SK-N-SH (cell line): Measurements from ENCODE around the gene STX2. TPM values are rescaled to one million over a fixed set of nuclear protein-coding genes. Genes with fewer than 3 reads are reported as not detected.

ENCODE experiments used
- CTCF ChIA-PET: fragments of 300-600, 350-600 bp; formaldehyde crosslinking; extraction: SDS; loops from one replicate; lab custom pipeline; 2021; lab: Yijun Ruan, JAX
- POLR2A ChIA-PET: fragments of 350-600 bp; sonication (Branson Sonifier 250); formaldehyde crosslinking; extraction: SDS; loops from one replicate; lab custom pipeline; 2020; ENCODE audit warnings: antibody characterized with exemption, inconsistent platforms; lab: Yijun Ruan, JAX
- DNase-seq: peaks from one replicate; pipeline ENCODE4 v3.0.0; 2012
- H2AFZ ChIP-seq: fragments of 200-600 bp; sonication (generic); 2 replicates; pipeline ENCODE4 v1.8.1; 2016; ENCODE audit warnings: antibody characterized with exemption, mild to moderate bottlenecking, low read depth
- H3F3A ChIP-seq: fragments of 200-600 bp; sonication (generic); replicated peaks from 2 replicates; pipeline ENCODE3; 2016; ENCODE audit warnings: antibody characterized with exemption, mild to moderate bottlenecking; ENCODE audit not compliant: insufficient read depth
- H3K27ac ChIP-seq, 2 experiments: fragments of 200-500 bp in 1 of 2; fragments of 200-600 bp in 1 of 2; sonication (Bioruptor generic) in 1 of 2; sonication (generic), shearing (Covaris generic) in 1 of 2; 2 replicates each; pipeline versions ENCODE4 v1.5.1 to v1.6.1; 2014 to 2016; ENCODE audit warnings: low read depth in 2 of 2, inconsistent platforms in 1 of 2, low read length in 1 of 2, mild to moderate bottlenecking in 1 of 2, mixed read lengths in 1 of 2
- H3K27me3 ChIP-seq: fragments of 200-600 bp; sonication (generic), shearing (Covaris generic); 2 replicates; pipeline ENCODE4 v1.6.1; 2016; ENCODE audit warnings: mixed run types; ENCODE audit not compliant: insufficient read depth
- H3K36me3 ChIP-seq, 2 experiments: fragments of 200-500 bp in 1 of 2; fragments of 200-600 bp in 1 of 2; sonication (Bioruptor generic) in 1 of 2; sonication (generic) in 1 of 2; replicated peaks in 1 of 2; 2 replicates each; pipeline versions ENCODE3 to v1.5.1; 2014 to 2016; ENCODE audit warnings: low read length in 1 of 2, mild to moderate bottlenecking in 1 of 2; ENCODE audit not compliant: insufficient read depth in 2 of 2, control insufficient read depth in 1 of 2
- H3K4me1 ChIP-seq, 2 experiments: fragments of 200-500 bp in 1 of 2; fragments of 200-600 bp in 1 of 2; sonication (Bioruptor generic) in 1 of 2; sonication (generic), shearing (Covaris generic) in 1 of 2; 2 replicates each; pipeline versions ENCODE4 v1.5.1 to v1.6.1; 2014 to 2016; ENCODE audit warnings: low read depth in 1 of 2, low read length in 1 of 2, mixed run types in 1 of 2; ENCODE audit not compliant: insufficient read depth in 2 of 2, control insufficient read depth in 1 of 2
- H3K4me2 ChIP-seq: fragments of 200-600 bp; sonication (generic), shearing (Covaris generic); 2 replicates; pipeline ENCODE4 v1.6.1; 2017; ENCODE audit warnings: mixed run types
- H3K4me3 ChIP-seq, 2 experiments: fragments of 200-500 bp in 1 of 2; fragments of 200-600 bp in 1 of 2; sonication (Bioruptor generic) in 1 of 2; sonication (generic), shearing (Covaris generic) in 1 of 2; 2 replicates each; pipeline versions ENCODE4 v1.5.1 to v1.8.1; 2014 to 2016; ENCODE audit warnings: low read depth in 2 of 2, inconsistent platforms in 1 of 2, low read length in 1 of 2, mild to moderate bottlenecking in 1 of 2, mixed read lengths in 1 of 2, moderate library complexity in 1 of 2
- H3K79me2 ChIP-seq: fragments of 200-600 bp; sonication (generic); 2 replicates; pipeline ENCODE4 v1.8.1; 2017; ENCODE audit warnings: mild to moderate bottlenecking; ENCODE audit not compliant: insufficient read depth
- H3K9ac ChIP-seq: fragments of 200-600 bp; sonication (generic); 2 replicates; pipeline ENCODE4 v1.6.1; 2017; ENCODE audit warnings: mixed run types
- H3K9me2 ChIP-seq: fragments of 200-600 bp; sonication (generic); 2 replicates; pipeline ENCODE4 v1.6.1; 2017; ENCODE audit warnings: mixed run types
- H3K9me3 ChIP-seq: fragments of 200-600 bp; sonication (generic); 2 replicates; pipeline ENCODE4 v1.6.1; 2017; ENCODE audit warnings: mixed run types, mild to moderate bottlenecking, moderate library complexity
- H4K20me1 ChIP-seq: fragments of 200-600 bp; sonication (generic); 2 replicates; pipeline ENCODE4 v1.6.1; 2017; ENCODE audit warnings: mild to moderate bottlenecking, mixed run types; ENCODE audit not compliant: insufficient read depth
- CHD2 ChIP-seq: fragments of 150-350 bp; IDR thresholded peaks from 2 replicates; pipeline ENCODE4 v1.6.1; 2018; ENCODE audit warnings: low read length; ENCODE audit not compliant: partially characterized antibody
- CTCF ChIP-seq: fragments of 200-600 bp; sonication (generic); IDR thresholded peaks from 2 replicates; pipeline ENCODE4 v1.6.1; 2017; ENCODE audit warnings: antibody characterized with exemption, mild to moderate bottlenecking, moderate library complexity
- MAX ChIP-seq: IDR thresholded peaks from 2 replicates; pipeline ENCODE4 v1.4.0; 2012; ENCODE audit warnings: low read depth
- MEF2A ChIP-seq: IDR thresholded peaks from 2 replicates; pipeline ENCODE4 v1.4.0; 2012; ENCODE audit warnings: low read depth, borderline replicate concordance
- PBX3 ChIP-seq: IDR thresholded peaks from 2 replicates; pipeline ENCODE4; 2012
- RAD21 ChIP-seq: IDR thresholded peaks from 2 replicates; pipeline ENCODE4 v1.6.1; 2012; ENCODE audit warnings: mild to moderate bottlenecking, low read length
- REST ChIP-seq: IDR thresholded peaks from 2 replicates; pipeline ENCODE4 v1.6.1; 2012; ENCODE audit warnings: mild to moderate bottlenecking, low read depth, low read length, moderate library complexity
- RXRA ChIP-seq: IDR thresholded peaks from 2 replicates; pipeline ENCODE4 v1.4.0; 2012; ENCODE audit warnings: low read depth, mild to moderate bottlenecking, borderline replicate concordance
- SIN3A ChIP-seq: IDR thresholded peaks from 2 replicates; pipeline ENCODE4 v1.6.1; 2012; ENCODE audit warnings: low read depth, mild to moderate bottlenecking, low read length, moderate library complexity, borderline replicate concordance
- SMC3 ChIP-seq: IDR thresholded peaks from 2 replicates; pipeline ENCODE4 v1.6.1; 2012; ENCODE audit warnings: low read depth, low read length, improper control_type of control experiment
- TCF12 ChIP-seq: IDR thresholded peaks from 2 replicates; pipeline ENCODE4 v1.4.0; 2012
- USF2 ChIP-seq: fragments of 150-350 bp; IDR thresholded peaks from 2 replicates; pipeline ENCODE4 v1.6.1; 2017; ENCODE audit warnings: antibody characterized with exemption, low read length, low read depth, borderline replicate concordance
- WGBS: methylation state at CpG from one replicate; pipeline ENCODE4 v1.1.6; 2017; ENCODE audit warnings: low lambda C conversion rate; 5-methylcytosine and 5-hydroxymethylcytosine counted together
- polyA plus RNA-seq, 3 experiments: library from polyadenylated mRNA; depleted of rRNA; stranded (reverse); fragments of >200 nt; gene quantifications; 2 replicates each; pipeline ENCODE4 v1.2.3, GENCODE V29; 2012

Gene STX2
- polyA plus RNA-seq, 1 of the 3 experiments (the other 2 are of a cell fraction) = 25.1 TPM

- ChIA-PET CTCF (interaction anchor here (0.6 kb wide), 1 partner anchor 961 kb away, joined by 4 read pairs; no protein-coding TSS in a partner anchor), POLR2A (no interaction called here)
- no peak overlapping the region for H3K4me2 ChIP-seq
- no peak overlapping the region for H3K9ac ChIP-seq
- H3K9me3 ChIP-seq = no peaks in the 10 kb centered on the region
- no peaks in the 10 kb centered on the region for H3K9me2 ChIP-seq
- H3K36me3 ChIP-seq = peaks cover 14 to 18% of the 10 kb centered on the region in 2 experiments
- H3K4me3 ChIP-seq = no peak overlapping the region
- H3F3A ChIP-seq = peaks cover 26% of the 10 kb centered on the region
- H3K27ac ChIP-seq = no peak overlapping the region
- no peak overlapping the region for H2AFZ ChIP-seq
- TF ChIP-seq CTCF = no peak
- TF ChIP-seq SMC3 = no peak
- no peak for TF ChIP-seq REST
- TF ChIP-seq USF2 = no peak
- no peak for TF ChIP-seq RXRA
- no peak for TF ChIP-seq PBX3
- TF ChIP-seq, all 33 proteins: peak for 0
- peaks cover 7% of the 10 kb centered on the region; the same call in 1 of the 2 replicates for H3K79me2 ChIP-seq
- H4K20me1 ChIP-seq = peaks cover 21% of the 10 kb centered on the region; the same call in 1 of the 2 replicates
- H3K27me3 ChIP-seq = no peaks in the 10 kb centered on the region
- 78% methylated on average over 5 of the region's 5 CpGs for WGBS
- no peaks in the 10 kb centered on the region; a peak in 1 of 4 replicates for H3K4me1 ChIP-seq
- DNase-seq = no peak
These were observed 42.0 kb upstream of the STX2 start for GRCh38 chr12:130881046-130881445.

GRCh38 chr12:130880411-130880885, 41.4 kb upstream of the STX2 start:
- ChIA-PET POLR2A (no interaction called here), CTCF (no interaction called here)
- H3K4me3 ChIP-seq = no peak overlapping the region
- no peak overlapping the region for H3K9ac ChIP-seq
- no peak overlapping the region for H2AFZ ChIP-seq
- no peaks in the 10 kb centered on the region for H3K9me2 ChIP-seq
- H3K27me3 ChIP-seq = no peaks in the 10 kb centered on the region
- H3K27ac ChIP-seq = no peak overlapping the region
- H4K20me1 ChIP-seq = peaks cover 26% of the 10 kb centered on the region; the same call in 1 of the 2 replicates
- no peak overlapping the region for H3K4me2 ChIP-seq
- H3F3A ChIP-seq = peaks cover 32% of the 10 kb centered on the region
- H3K4me1 ChIP-seq = no peaks in the 10 kb centered on the region; a peak in 1 of 4 replicates
- peaks cover 12% of the 10 kb centered on the region; the same call in 1 of the 2 replicates for H3K79me2 ChIP-seq
- 67% methylated on average over 10 of the region's 10 CpGs for WGBS
- DNase-seq = no peak
- peaks cover 20 to 24% of the 10 kb centered on the region in 2 experiments for H3K36me3 ChIP-seq
- no peaks in the 10 kb centered on the region for H3K9me3 ChIP-seq
- TF ChIP-seq TCF12 (no peak), MAX (no peak), RAD21 (no peak), SIN3A (no peak), MEF2A (no peak), CHD2 (no peak), REST (no peak)
